HEK293T (cell line): Measurements from ENCODE around the gene ATP13A4.

ENCODE experiments used
- CTCF ChIA-PET: fragments of 350-600 bp; formaldehyde crosslinking; extraction: SDS; loops from one replicate; lab custom pipeline; 2021; ENCODE audit warnings: antibody characterized with exemption, inconsistent platforms; lab: Yijun Ruan, JAX
- POLR2A ChIA-PET: fragments of 350-600 bp; formaldehyde crosslinking; extraction: SDS; loops from one replicate; lab custom pipeline; 2020; ENCODE audit warnings: antibody characterized with exemption, inconsistent platforms; lab: Yijun Ruan, JAX
- DNase-seq: peaks from one replicate; pipeline ENCODE4 v3.0.0; 2012; ENCODE audit warnings: mixed read lengths; ENCODE audit errors: extremely low spot score
- ARNT ChIP-seq: fragments of 450-650 bp; IDR thresholded peaks from 2 replicates; pipeline ENCODE4 v1.6.1; 2017; ENCODE audit warnings: mild to moderate bottlenecking
- BHLHE40 ChIP-seq: fragments of 450-650 bp; IDR thresholded peaks from 2 replicates; pipeline ENCODE4 v1.6.1; 2016; ENCODE audit warnings: mild to moderate bottlenecking, moderate library complexity, borderline replicate concordance
- CTBP1 ChIP-seq: fragments of 450-650 bp; IDR thresholded peaks from 2 replicates; pipeline ENCODE4 v1.6.1; 2016; ENCODE audit warnings: borderline replicate concordance
- ELF4 ChIP-seq: fragments of 450-650 bp; IDR thresholded peaks from 2 replicates; pipeline ENCODE4 v1.6.1; 2017; ENCODE audit warnings: antibody characterized with exemption
- FOXA1 ChIP-seq: fragments of 450-650 bp; IDR thresholded peaks from 2 replicates; pipeline ENCODE4 v1.6.1; 2016; ENCODE audit warnings: mild to moderate bottlenecking
- FOXK2 ChIP-seq: fragments of 450-650 bp; IDR thresholded peaks from 2 replicates; pipeline ENCODE4 v1.6.1; 2016; ENCODE audit warnings: mild to moderate bottlenecking
- FOXM1 ChIP-seq: fragments of 450-650 bp; IDR thresholded peaks from 2 replicates; pipeline ENCODE4 v1.6.1; 2017; ENCODE audit warnings: mild to moderate bottlenecking, borderline replicate concordance
- HDGF ChIP-seq: fragments of 450-650 bp; IDR thresholded peaks from 2 replicates; pipeline ENCODE4 v1.6.1; 2017; ENCODE audit warnings: antibody characterized with exemption, borderline replicate concordance
- L3MBTL2 ChIP-seq: fragments of 450-650 bp; conservative IDR thresholded peaks from 2 replicates; pipeline ENCODE4 v1.6.1; 2016; ENCODE audit warnings: mild to moderate bottlenecking
- LEF1 ChIP-seq: fragments of 450-650 bp; IDR thresholded peaks from 2 replicates; pipeline ENCODE4 v1.6.1; 2017; ENCODE audit warnings: mild to moderate bottlenecking, borderline replicate concordance
- NFRKB ChIP-seq: fragments of 450-650 bp; IDR thresholded peaks from 2 replicates; pipeline ENCODE4 v1.6.1; 2016; ENCODE audit warnings: mild to moderate bottlenecking, moderate library complexity
- SP1 ChIP-seq: fragments of 450-650 bp; IDR thresholded peaks from 2 replicates; pipeline ENCODE4 v1.6.1; 2017
- SUZ12 ChIP-seq: fragments of 450-650 bp; IDR thresholded peaks from 2 replicates; pipeline ENCODE4 v1.6.1; 2016; ENCODE audit warnings: mild to moderate bottlenecking
- TARDBP ChIP-seq: fragments of 450-650 bp; IDR thresholded peaks from 2 replicates; pipeline ENCODE4 v1.6.1; 2016
- ZNF384 ChIP-seq: fragments of 450-650 bp; IDR thresholded peaks from 2 replicates; pipeline ENCODE4 v1.6.1; 2016
- TF ChIP-seq, protein P1 (sequence below): fragments of 450-650 bp; IDR thresholded peaks from 2 replicates; pipeline ENCODE4 v1.6.1; 2016

The ATP13A4 gene

DNA sequence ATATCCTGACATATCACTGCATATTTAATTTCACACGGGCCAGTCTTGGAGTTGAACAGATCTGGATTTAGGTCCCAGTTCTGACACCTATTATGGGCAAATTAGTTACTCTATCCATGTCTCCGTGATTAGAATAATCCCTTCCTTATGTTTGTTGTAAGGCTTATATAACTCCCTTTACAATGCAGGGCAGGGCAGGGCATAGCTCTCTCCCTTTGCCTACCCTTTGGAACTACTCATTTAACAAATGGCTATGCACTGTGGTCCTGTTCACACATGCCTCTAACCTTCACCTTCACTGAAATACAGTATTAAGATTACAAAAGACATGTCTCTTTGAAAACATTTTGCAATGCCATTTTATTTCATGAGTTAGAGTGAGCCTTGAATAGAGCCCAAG is 151.4 kb downstream of the ATP13A4 start:
- ChIA-PET POLR2A (no interaction called here), CTCF (no interaction called here)
- no peak for TF ChIP-seq L3MBTL2
- TF ChIP-seq TARDBP: no peak
- no peak for TF ChIP-seq CTBP1
- TF ChIP-seq LEF1: no peak
- TF ChIP-seq ARNT: no peak
- TF ChIP-seq SP1: no peak
- TF ChIP-seq SUZ12: no peak
- TF ChIP-seq ZNF384: no peak
- no peak for TF ChIP-seq FOXA1
- no peak for TF ChIP-seq HDGF
- no peak for TF ChIP-seq ELF4
- no peak for TF ChIP-seq FOXK2
- no peak for DNase-seq

DNA sequence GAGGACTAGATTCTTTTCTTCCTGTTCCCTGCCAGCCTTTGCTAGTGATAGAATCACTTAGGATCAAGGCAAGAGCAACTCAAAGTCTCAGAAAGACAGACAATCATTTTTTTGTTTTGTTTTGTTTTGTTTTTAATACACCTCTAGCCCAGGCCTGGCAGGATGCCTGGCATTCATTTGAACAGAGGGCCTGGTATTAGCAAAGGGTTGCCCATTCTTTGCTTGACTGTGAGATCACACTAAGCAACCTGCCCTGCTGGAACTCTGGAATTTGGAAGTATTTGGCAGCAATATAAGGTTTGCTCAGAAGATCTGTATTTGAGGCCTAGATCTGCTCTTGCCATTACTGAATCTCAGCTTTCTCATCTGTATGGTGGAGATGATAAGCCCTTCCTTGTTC is 154.4 kb downstream of the ATP13A4 start:
- DNase-seq: no peak
- ChIA-PET CTCF (no interaction called here), POLR2A (no interaction called here)
- TF ChIP-seq CTBP1: no peak
- TF ChIP-seq FOXM1: no peak
- no peak for TF ChIP-seq FOXK2
- TF ChIP-seq ELF4: no peak
- TF ChIP-seq ZNF384: no peak

DNA sequence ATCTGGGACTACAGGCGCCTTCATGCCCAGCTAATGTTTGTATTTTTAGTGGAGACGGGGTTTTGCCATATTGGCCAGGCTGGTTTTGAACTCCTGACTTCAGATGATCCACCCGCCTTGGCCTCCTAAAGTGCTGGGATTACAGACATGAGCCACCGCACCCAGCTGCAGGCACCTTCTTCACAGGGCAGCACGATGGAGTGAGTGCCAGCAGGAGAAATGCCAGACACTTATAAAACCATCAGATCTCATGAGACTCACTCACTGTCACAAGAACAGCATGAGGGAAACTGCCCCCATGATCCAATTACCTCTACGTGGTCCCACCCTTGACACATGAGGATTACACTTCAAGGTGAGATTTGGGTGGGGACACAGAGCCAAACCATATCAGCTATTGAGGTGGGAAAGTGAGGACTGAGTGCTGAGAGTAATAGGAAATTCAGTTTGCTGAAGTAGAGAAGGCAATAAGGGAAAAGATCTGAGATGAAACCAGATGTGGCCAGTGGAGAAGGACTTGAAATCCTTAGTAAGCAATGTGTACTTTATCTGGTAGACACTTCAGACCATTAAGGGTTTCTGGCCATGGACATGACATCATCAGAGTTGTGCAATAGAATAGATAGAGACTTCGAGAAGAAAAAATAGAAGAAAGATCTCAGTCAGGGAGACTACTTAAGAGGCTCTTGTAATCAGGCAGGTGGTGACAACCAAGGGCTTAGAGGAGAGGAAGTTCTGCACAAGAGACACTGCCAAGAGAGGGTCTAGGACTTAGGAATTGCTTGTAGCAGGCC is 158.0 kb downstream of the ATP13A4 start:
- POLR2A ChIA-PET: no interaction called here
- TF ChIP-seq LEF1 (no peak), CTBP1 (no peak), L3MBTL2 (no peak), FOXA1 (no peak), ZNF384 (no peak)
- CTCF ChIA-PET: no interaction called here
- no peak for DNase-seq

DNA sequence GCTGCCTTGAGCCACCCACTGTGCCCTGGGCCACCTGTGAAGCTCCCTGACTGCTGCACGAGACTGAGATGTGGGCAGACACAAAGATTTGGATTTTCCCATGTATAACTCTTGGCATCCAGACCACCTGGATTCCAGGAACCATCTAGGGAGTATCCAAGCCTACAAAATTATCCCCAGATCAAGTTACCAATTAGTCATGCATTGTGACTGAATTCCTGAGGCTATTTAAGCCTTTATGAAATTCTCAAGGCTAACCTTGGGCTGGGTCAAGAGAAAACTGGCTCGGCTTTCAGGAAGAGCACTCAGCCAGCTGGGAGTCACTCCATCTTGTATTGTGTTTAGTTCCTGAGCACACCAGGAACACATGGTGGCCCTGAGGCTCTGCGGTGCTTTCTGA is 162.8 kb downstream of the ATP13A4 start:
- TF ChIP-seq ZNF384 (no peak), HDGF (no peak), FOXK2 (no peak), ARNT (no peak), SP1 (no peak), SUZ12 (no peak), FOXA1 (no peak), CTBP1 (no peak), BHLHE40 (no peak), TARDBP (no peak), FOXM1 (no peak), LEF1 (no peak), L3MBTL2 (no peak)
- TF ChIP-seq, protein P1, sequence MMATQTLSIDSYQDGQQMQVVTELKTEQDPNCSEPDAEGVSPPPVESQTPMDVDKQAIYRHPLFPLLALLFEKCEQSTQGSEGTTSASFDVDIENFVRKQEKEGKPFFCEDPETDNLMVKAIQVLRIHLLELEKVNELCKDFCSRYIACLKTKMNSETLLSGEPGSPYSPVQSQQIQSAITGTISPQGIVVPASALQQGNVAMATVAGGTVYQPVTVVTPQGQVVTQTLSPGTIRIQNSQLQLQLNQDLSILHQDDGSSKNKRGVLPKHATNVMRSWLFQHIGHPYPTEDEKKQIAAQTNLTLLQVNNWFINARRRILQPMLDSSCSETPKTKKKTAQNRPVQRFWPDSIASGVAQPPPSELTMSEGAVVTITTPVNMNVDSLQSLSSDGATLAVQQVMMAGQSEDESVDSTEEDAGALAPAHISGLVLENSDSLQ: no peak

DNA sequence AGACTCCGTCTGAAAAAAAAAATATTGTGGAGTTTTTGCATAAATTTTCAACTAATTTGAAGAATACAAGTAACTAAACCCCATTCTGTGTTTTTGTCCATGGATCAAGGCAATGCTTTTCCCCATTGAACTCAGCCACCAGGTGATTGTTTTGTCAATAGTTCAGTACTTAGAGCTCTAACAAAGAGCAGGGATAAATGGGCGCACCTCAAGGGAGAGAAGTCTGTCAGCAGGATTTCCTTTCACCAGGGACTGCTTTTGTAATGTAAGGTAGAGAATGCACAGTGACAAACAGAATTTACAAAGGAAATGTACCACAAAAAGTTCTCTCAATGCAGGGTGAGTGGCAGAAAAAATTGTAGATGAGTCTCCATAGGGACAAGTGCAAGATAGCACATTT is 165.4 kb downstream of the ATP13A4 start:
- no peak for TF ChIP-seq ELF4
- no peak for TF ChIP-seq SP1
- no peak for TF ChIP-seq NFRKB
- no peak for TF ChIP-seq ZNF384
- TF ChIP-seq ARNT: no peak
- TF ChIP-seq FOXM1: no peak
- TF ChIP-seq L3MBTL2: no peak
- no peak for TF ChIP-seq HDGF
- no peak for TF ChIP-seq FOXA1
- TF ChIP-seq TARDBP: no peak
- TF ChIP-seq CTBP1: no peak
- TF ChIP-seq BHLHE40: no peak
- TF ChIP-seq, protein P1: no peak
- TF ChIP-seq SUZ12: no peak
- TF ChIP-seq FOXK2: no peak
- TF ChIP-seq LEF1: no peak
- ChIA-PET POLR2A (no interaction called here), CTCF (no interaction called here)
- no peak for DNase-seq

More for the DNA sequence above, 162.8 kb downstream of the ATP13A4 start:
- no peak for DNase-seq
- CTCF ChIA-PET: no interaction called here
- POLR2A ChIA-PET: no interaction called here

DNA sequence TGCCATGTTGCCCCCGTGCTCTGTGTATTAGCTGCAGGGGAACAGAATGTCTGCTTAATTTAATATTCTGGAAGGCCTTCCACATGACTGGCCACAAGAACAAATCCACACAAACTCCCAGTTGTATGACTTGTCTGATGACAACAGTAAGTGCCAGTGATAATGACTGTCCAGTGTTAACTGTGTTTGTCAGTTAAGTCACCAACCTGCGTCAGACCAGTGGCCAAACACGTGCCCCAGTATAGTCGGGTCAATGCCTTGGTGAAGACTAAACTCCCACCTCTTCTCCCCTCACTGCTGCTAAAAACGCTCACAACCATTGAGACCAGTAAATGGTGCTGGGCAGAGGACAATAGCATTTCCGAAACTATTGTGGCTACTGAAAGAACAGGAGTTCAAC is 166.3 kb downstream of the ATP13A4 start:
- DNase-seq: no peak
- POLR2A ChIA-PET: no interaction called here

More for the DNA sequence above, 166.3 kb downstream of the ATP13A4 start:
- CTCF ChIA-PET: no interaction called here
- TF ChIP-seq FOXA1 (no peak), BHLHE40 (no peak), ZNF384 (no peak), FOXK2 (no peak), LEF1 (no peak), L3MBTL2 (no peak), ELF4 (no peak), SP1 (no peak), TARDBP (no peak), ARNT (no peak)
- TF ChIP-seq, protein P1: no peak
